K562 (cell line): ENCODE measurements around the gene ZDHHC19. TPM values are rescaled to one million over a fixed set of nuclear protein-coding genes. Genes with fewer than 3 reads are reported as not detected.
A peak's percentile ranks its signal among the peaks of the same experiment; 100 is the strongest.

ENCODE experiments used
- ATAC-seq: fragments of 200-7000 bp; cut with Tn5 transposase; 3 replicates; pipeline ENCODE4 v1.9.1; 2020; ENCODE audit warnings: moderate library complexity
- BruUV-seq: library from RNA; stranded (reverse); fragments of 400-500 nt; replicated peaks from 2 replicates; lab custom pipeline; 2021; lab: Mats Ljungman, UMichigan
- CTCF ChIA-PET: fragments of 300-600 bp; formaldehyde crosslinking; extraction: SDS; loops from one replicate; lab custom pipeline; 2021; ENCODE audit warnings: low intra/inter-chr PET ratio; lab: Yijun Ruan, JAX
- POLR2A ChIA-PET: fragments of 300-600, 350-650 bp; sonication (Branson Sonifier 250); formaldehyde crosslinking; extraction: SDS; loops from one replicate; lab custom pipeline; 2021; ENCODE audit warnings: antibody characterized with exemption, inconsistent platforms; lab: Yijun Ruan, JAX
- DNase-seq, 4 experiments: peaks; one replicate each; pipeline versions ENCODE4 v3.0.0 to v3.0.0-alpha.2; 2011 to 2018; ENCODE audit warnings: low spot score in 3 of 4, mixed read lengths in 3 of 4; ENCODE audit errors: extremely low read depth in 1 of 4
- FAIRE-seq: peaks from 2 replicates; lab custom pipeline; 2011; peaks lifted over from hg19 to GRCh38; lab: Jason Lieb, UNC
- H2AFZ ChIP-seq: 2 replicates; pipeline ENCODE4 v1.6.0; 2011; ENCODE audit warnings: low read depth, low read length, control low read depth, inconsistent platforms
- H3K27ac ChIP-seq: fragments of 200-600 bp; 3 replicates; pipeline ENCODE4 v1.8.0; 2011; ENCODE audit warnings: low read depth, mild to moderate bottlenecking, control low read depth, inconsistent platforms, low read length, moderate library complexity, mixed read lengths; ENCODE audit errors: extremely low read depth
- H3K27me3 ChIP-seq, 2 experiments: fragments of 300-600 bp in 1 of 2; 2 replicates in 1 of 2; 3 replicates in 1 of 2; pipeline versions ENCODE4 v1.6.0 to v1.8.0; 2011; ENCODE audit warnings: inconsistent platforms in 2 of 2, low read length in 2 of 2, mild to moderate bottlenecking in 1 of 2, mixed read lengths in 1 of 2, moderate library complexity in 1 of 2; ENCODE audit not compliant: control insufficient read depth in 2 of 2, insufficient read depth in 2 of 2
- H3K36me3 ChIP-seq: fragments of 300-600 bp; 3 replicates; pipeline ENCODE4 v1.8.0; 2011; ENCODE audit warnings: mild to moderate bottlenecking, low read length, inconsistent platforms; ENCODE audit not compliant: control insufficient read depth, insufficient read depth
- H3K4me1 ChIP-seq, 2 experiments: fragments of 200-600 bp in 1 of 2; replicated peaks in 1 of 2; 2 replicates in 1 of 2; 3 replicates in 1 of 2; pipeline versions ENCODE4 v1.5.1 to v1.8.0; 2011; ENCODE audit warnings: inconsistent platforms in 2 of 2, low read length in 2 of 2, mild to moderate bottlenecking in 1 of 2, mixed read lengths in 1 of 2, moderate library complexity in 1 of 2; ENCODE audit not compliant: control insufficient read depth in 2 of 2, insufficient read depth in 2 of 2
- H3K4me2 ChIP-seq: 2 replicates; pipeline ENCODE4 v1.6.1; 2011; ENCODE audit warnings: low read length, control low read depth, inconsistent platforms, mixed read lengths; ENCODE audit not compliant: insufficient read depth
- H3K4me3 ChIP-seq: fragments of 200-600 bp; sonication (generic), shearing (Covaris generic); 2 replicates; pipeline ENCODE4 v1.5.1; 2016; ENCODE audit warnings: control low read depth, inconsistent platforms
- H3K79me2 ChIP-seq: fragments of 200-600 bp; 3 replicates; pipeline ENCODE4 v1.8.0; 2011; ENCODE audit warnings: low read length, inconsistent platforms; ENCODE audit not compliant: control insufficient read depth, insufficient read depth
- H3K9ac ChIP-seq, 2 experiments: 2 replicates each; pipeline versions ENCODE4 v1.6.0 to v1.6.1; 2011; ENCODE audit warnings: low read depth in 2 of 2, low read length in 2 of 2, control low read depth in 1 of 2, inconsistent platforms in 1 of 2, mild to moderate bottlenecking in 1 of 2, mixed read lengths in 1 of 2; ENCODE audit not compliant: insufficient read depth in 1 of 2
- H3K9me1 ChIP-seq: one replicate; pipeline ENCODE4 v1.6.0; 2011; ENCODE audit warnings: inconsistent platforms, mild to moderate bottlenecking, low read length, moderate library complexity; ENCODE audit not compliant: control insufficient read depth, insufficient read depth
- H3K9me3 ChIP-seq: replicated peaks from 2 replicates; pipeline ENCODE4 v1.5.1; 2011; ENCODE audit warnings: low read depth, low read length, inconsistent platforms; ENCODE audit not compliant: control insufficient read depth, insufficient read depth
- H4K20me1 ChIP-seq: replicated peaks from 2 replicates; pipeline ENCODE4 v1.6.1; 2011; ENCODE audit warnings: low read length, inconsistent platforms, mixed read lengths; ENCODE audit not compliant: control insufficient read depth, insufficient read depth
- ARHGAP35 ChIP-seq: fragments of 450-650 bp; IDR thresholded peaks from 2 replicates; pipeline ENCODE4 v1.6.1; 2018; ENCODE audit not compliant: partially characterized antibody
- ESRRA ChIP-seq: fragments of 450-650 bp; IDR thresholded peaks from 2 replicates; pipeline ENCODE4 v1.6.1; 2014; ENCODE audit warnings: low read depth, mild to moderate bottlenecking, moderate library complexity, borderline replicate concordance
- EWSR1 ChIP-seq: fragments of 450-650 bp; IDR thresholded peaks from 2 replicates; pipeline ENCODE4 v1.6.1; 2018; ENCODE audit warnings: borderline replicate concordance, mild to moderate bottlenecking, low read depth, moderate library complexity; ENCODE audit not compliant: partially characterized antibody
- FOXK1 ChIP-seq: sonication (generic); formaldehyde crosslinking; IDR thresholded peaks from 2 replicates; pipeline ENCODE4 v1.8.0; 2022; ENCODE audit warnings: missing genetic modification reagents, mild to moderate bottlenecking, borderline replicate concordance
- IRF2 ChIP-seq: sonication (generic); formaldehyde crosslinking; IDR thresholded peaks from 2 replicates; pipeline ENCODE4 v1.8.1; 2022; ENCODE audit warnings: mild to moderate bottlenecking, missing genetic modification reagents
- MED1 ChIP-seq: sonication (generic); formaldehyde crosslinking; IDR thresholded peaks from 2 replicates; pipeline ENCODE4 v1.8.1; 2023; ENCODE audit warnings: missing genetic modification reagents, borderline replicate concordance
- NR4A1 ChIP-seq, 2 experiments: fragments of 250-450 bp in 1 of 2; fragments of 450-650 bp in 1 of 2; sonication (Bioruptor Pico) in 1 of 2; IDR thresholded peaks; 2 replicates each; pipeline versions ENCODE4 v1.4.0 to v1.6.1; 2016 to 2020; ENCODE audit warnings: mild to moderate bottlenecking in 2 of 2, missing compliant biosample characterization in 1 of 2, missing genetic modification characterization in 1 of 2, moderate library complexity in 1 of 2
- SMAD2 ChIP-seq: fragments of 150-350 bp; IDR thresholded peaks from 2 replicates; pipeline ENCODE4 v1.6.1; 2014; ENCODE audit warnings: low read depth, mild to moderate bottlenecking, low read length
- SMARCA4 ChIP-seq: fragments of 450-650 bp; IDR thresholded peaks from 2 replicates; pipeline ENCODE4 v1.6.1; 2016
- SNRNP70 ChIP-seq: fragments of 200-400 bp; formaldehyde crosslinking; optimal IDR thresholded peaks from 2 replicates; pipeline ENCODE3; 2017; ENCODE audit warnings: low read depth, low read length
- TCF7L2 ChIP-seq: fragments of 150-350 bp; IDR thresholded peaks from 2 replicates; pipeline ENCODE4 v1.6.1; 2016; ENCODE audit warnings: low read depth, mild to moderate bottlenecking, low read length, moderate library complexity
- ZBTB8A ChIP-seq: fragments of 450-650 bp; IDR thresholded peaks from 2 replicates; pipeline ENCODE4 v1.6.1; 2018; ENCODE audit warnings: mild to moderate bottlenecking, moderate library complexity; ENCODE audit not compliant: partially characterized antibody
- ZFP1 ChIP-seq: fragments of 450-650 bp; formaldehyde crosslinking; IDR thresholded peaks from 2 replicates; pipeline ENCODE4 v1.4.0; 2020; ENCODE audit warnings: mild to moderate bottlenecking, mixed read lengths
- WGBS: fragments of 100-300 bp; shearing (Covaris generic); methylation state at CpG from one replicate; pipeline ENCODE4 v1.1.6; 2016; ENCODE audit warnings: low coverage, mixed read lengths; ENCODE audit not compliant: insufficient coverage; ENCODE audit errors: missing lambda C conversion rate; 5-methylcytosine and 5-hydroxymethylcytosine counted together
- in situ Hi-C: fragments of 300-500 bp; cut with MboI; formaldehyde crosslinking; loops from 4 replicates; pipeline ENCODE4 v1.15.0; 2018; ENCODE audit warnings: inconsistent platforms, mixed read lengths
- intact Hi-C: fragments of 100-400 bp; cut with micrococcal nuclease; formaldehyde crosslinking; loops from 2 replicates; pipeline ENCODE4 v1.14.2; 2022
- polyA plus RNA-seq, 8 experiments: library from polyadenylated mRNA; depleted of rRNA in 4 of 8; stranded (reverse) in 5 of 8; unstranded in 3 of 8; fragments of >200 nt; fragmentation: Nextera tagmentation in 2 of 8; fragmentation: Illumina TruSeq in 1 of 8; extraction: Ambion mirVana in 2 of 8; extraction: Trizol in 1 of 8; gene quantifications; 2 replicates each; pipeline versions ENCODE4 v1.2.1 to v1.2.3, GENCODE V29; 2011 to 2014; ENCODE audit warnings: inconsistent platforms in 1 of 8, missing spikeins in 1 of 8
- total RNA-seq, 7 experiments: library from RNA; depleted of rRNA in 6 of 7; stranded (reverse); fragments of >200 nt in 6 of 7; fragmentation: Illumina TruSeq in 2 of 7; extraction: Trizol in 2 of 7; gene quantifications; 2 replicates each; pipeline versions ENCODE4 v1.2.1 to v1.2.3, GENCODE V29; 2011 to 2021; ENCODE audit warnings: low replicate concordance in 1 of 7

ZDHHC19 gene
- total and polyA plus RNA-seq, 9 of the 15 experiments (the other 6 are each of a cell fraction or from before 2014, with no cell fraction given) = 0.40 to 5.5 (median 1.1) TPM

- Histone ChIP-seq H3K79me2 (no peaks in the 10 kb centered on the region), H3K9ac (no peak overlapping the region), H3K4me1 (peaks cover 28 to 38% of the 10 kb centered on the region in 2 experiments; a peak in 4 of 5 replicates), H3K27me3 (no peaks in the 10 kb centered on the region), H3K4me3 (no peak overlapping the region), H3K4me2 (no peak overlapping the region), H3K9me3 (no peaks in the 10 kb centered on the region), H3K27ac (no peak overlapping the region), H2AFZ (no peak overlapping the region), H3K9me1 (no peaks in the 10 kb centered on the region), H4K20me1 (no peaks in the 10 kb centered on the region), H3K36me3 (no peaks in the 10 kb centered on the region)
- ATAC-seq (no peak), DNase-seq (no peak), FAIRE-seq (no peak)
- ChIA-PET POLR2A (interaction anchor here (1.8 kb wide), 1 partner anchor 19 kb away, joined by 4 read pairs; no protein-coding TSS in a partner anchor), CTCF (no interaction called here)
- in situ Hi-C loops = no loop called here
- BruUV-seq = no TSS peak
- no peak for TF ChIP-seq IRF2
- intact Hi-C loops = no loop called here
- 82% methylated on average over 17 of the region's 19 CpGs for WGBS
Observed at GRCh38 chr3:196175116-196175625, 36.0 kb downstream of the ZDHHC19 start.

DNA sequence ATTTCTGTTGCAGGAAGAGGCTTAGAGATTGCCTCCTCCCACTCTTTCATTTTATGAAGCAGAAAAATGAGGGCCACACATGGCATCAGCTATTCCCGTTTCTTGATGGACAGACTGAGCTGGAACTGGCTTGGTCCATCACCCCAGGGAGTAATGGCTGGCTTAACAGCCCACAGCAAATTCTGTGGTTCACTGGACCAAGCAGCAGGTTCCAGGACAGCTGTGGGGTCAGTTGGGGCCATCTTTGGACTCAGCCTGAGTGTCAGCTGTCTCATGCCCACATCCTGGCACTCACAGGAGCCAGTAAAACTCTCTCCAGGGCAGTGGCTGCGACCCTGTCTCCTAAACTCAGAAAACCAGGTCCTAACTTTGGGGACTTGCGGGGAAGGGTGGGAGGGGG is 36.5 kb downstream of the ZDHHC19 start:
- H3K27ac ChIP-seq = no peak overlapping the region
- peak overlapping the region in 1 of 2 experiments; percentile 6; a peak in 1 of 4 replicates for H3K9ac ChIP-seq
- no peaks in the 10 kb centered on the region for H3K9me3 ChIP-seq
- H3K4me1 ChIP-seq = peaks cover 23 to 36% of the 10 kb centered on the region in 2 experiments; a peak in 4 of 5 replicates
- POLR2A ChIA-PET = interaction anchor here (0.6 to 1.8 kb wide), 2 partner anchors 18 to 681 kb away, joined by 3 to 4 read pairs; no protein-coding TSS in a partner anchor
- no peaks in the 10 kb centered on the region for H3K36me3 ChIP-seq
- TF ChIP-seq SMAD2 (no peak), SNRNP70 (no peak), TCF7L2 (no peak), MED1 (no peak), FOXK1 (CRISPR knock-in tag) (no peak), SMARCA4 (no peak), ZBTB8A (no peak), EWSR1 (no peak), ARHGAP35 (no peak), ZFP1 (CRISPR knock-in tag) (no peak), ESRRA (no peak), NR4A1 (CRISPR knock-in tag; IDR thresholded peaks at IDR 0.05) (no peak), NR4A1 (tag; IDR thresholded peaks at IDR 0.05) (no peak)
- H3K4me3 ChIP-seq = no peak overlapping the region
- H2AFZ ChIP-seq = no peak overlapping the region
- WGBS = 75% methylated on average over 3 of the region's 3 CpGs
- BruUV-seq = no TSS peak
- CTCF ChIA-PET = no interaction called here
- H3K27me3 ChIP-seq = no peaks in the 10 kb centered on the region
- no peaks in the 10 kb centered on the region for H3K9me1 ChIP-seq
- in situ Hi-C loops = no loop called here
- ATAC-seq (no peak), FAIRE-seq (no peak), DNase-seq (no peak)
- H4K20me1 ChIP-seq = no peaks in the 10 kb centered on the region
- no peaks in the 10 kb centered on the region for H3K79me2 ChIP-seq
- no peak overlapping the region for H3K4me2 ChIP-seq
- intact Hi-C loops = no loop called here
